Measurements from ENCODE around the gene FN1.

FN1 gene

GRCh38 chr2:215379948-215380347 lies 55.9 kb downstream of the FN1 start:
- no peak for TF ChIP-seq CTCF (IDR thresholded peaks at IDR 0.05; ENCODE audit: low read depth, low read length)

GRCh38 chr2:215379039-215379438 lies 56.8 kb downstream of the FN1 start:
- TF ChIP-seq CTCF (IDR thresholded peaks at IDR 0.05; ENCODE audit: low read depth, low read length), result no peak
- no peak for DNase-seq (ENCODE audit: extremely low read depth, low read depth)

More at GRCh38 chr2:215379948-215380347, 55.9 kb downstream of the FN1 start:
- no peak for DNase-seq (ENCODE audit: extremely low read depth, low read depth)

- DNase-seq (ENCODE audit: extremely low read depth, low read depth), result no peak
- TF ChIP-seq CTCF (IDR thresholded peaks at IDR 0.05; ENCODE audit: low read depth, low read length), result no peak
Observed at GRCh38 chr2:215378045-215378444, 57.8 kb downstream of the FN1 start.

GRCh38 chr2:215377283-215377682 lies 58.6 kb downstream of the FN1 start:
- no peak for TF ChIP-seq CTCF (IDR thresholded peaks at IDR 0.05; ENCODE audit: low read depth, low read length)
- no peak for DNase-seq (ENCODE audit: extremely low read depth, low read depth)

- TF ChIP-seq CTCF (IDR thresholded peaks at IDR 0.05; ENCODE audit: low read depth, low read length), result no peak
- DNase-seq (ENCODE audit: extremely low read depth, low read depth), result no peak
Observed at GRCh38 chr2:215376103-215376780, 59.6 kb downstream of the FN1 start.

GRCh38 chr2:215375467-215375830 lies 60.4 kb downstream of the FN1 start:
- no peak for DNase-seq (ENCODE audit: extremely low read depth, low read depth)
- no peak for TF ChIP-seq CTCF (IDR thresholded peaks at IDR 0.05; ENCODE audit: low read depth, low read length)

- DNase-seq (ENCODE audit: extremely low read depth, low read depth), result no peak
- TF ChIP-seq CTCF (IDR thresholded peaks at IDR 0.05; ENCODE audit: low read depth, low read length), result no peak
Observed at GRCh38 chr2:215374642-215375466, 61.0 kb downstream of the FN1 start.
